H9 (cell line): ENCODE results near the gene ALPI. TPM values are rescaled to one million over a fixed set of nuclear protein-coding genes. Genes with fewer than 3 reads are reported as not detected.

Experiments used
- DNase-seq: peaks from one replicate; pipeline ENCODE4 v3.0.0-alpha.2; 2017
- H2AFZ ChIP-seq: one replicate; pipeline ENCODE4 v1.6.1; 2013; ENCODE audit warnings: mild to moderate bottlenecking, low read length, control low read depth, moderate library complexity
- H2AK5ac ChIP-seq: 2 replicates; pipeline ENCODE4 v1.6.1; 2013; ENCODE audit warnings: low read length, control low read depth, mixed read lengths; ENCODE audit not compliant: insufficient read length
- H2BK120ac ChIP-seq: one replicate; pipeline ENCODE4 v1.6.1; 2013; ENCODE audit warnings: low read depth, mild to moderate bottlenecking, low read length, control low read depth, inconsistent platforms; ENCODE audit not compliant: poor library complexity, severe bottlenecking
- H2BK12ac ChIP-seq: 2 replicates; pipeline ENCODE4 v1.6.1; 2013; ENCODE audit warnings: low read length, control low read depth, mixed read lengths, low read depth; ENCODE audit not compliant: insufficient read length
- H2BK15ac ChIP-seq: 2 replicates; pipeline ENCODE4 v1.6.1; 2013; ENCODE audit warnings: low read depth, low read length, control low read depth
- H2BK20ac ChIP-seq: one replicate; pipeline ENCODE4 v1.6.1; 2013; ENCODE audit warnings: low read depth, mild to moderate bottlenecking, low read length, control low read depth, inconsistent platforms; ENCODE audit not compliant: poor library complexity, severe bottlenecking
- H2BK5ac ChIP-seq: 2 replicates; pipeline ENCODE4 v1.6.1; 2013; ENCODE audit warnings: low read length, control low read depth, mixed read lengths; ENCODE audit not compliant: insufficient read length
- H3K14ac ChIP-seq: 2 replicates; pipeline ENCODE4 v1.6.1; 2013; ENCODE audit warnings: low read length, control low read depth; ENCODE audit not compliant: insufficient read depth
- H3K18ac ChIP-seq: 2 replicates; pipeline ENCODE4 v1.6.1; 2013; ENCODE audit warnings: low read depth, mild to moderate bottlenecking, mixed read lengths, low read length, control low read depth; ENCODE audit not compliant: insufficient read length
- H3K23ac ChIP-seq: 2 replicates; pipeline ENCODE4 v1.6.1; 2013; ENCODE audit warnings: low read length, control low read depth, mixed read lengths, low read depth; ENCODE audit not compliant: insufficient read length
- H3K23me2 ChIP-seq: 2 replicates; pipeline ENCODE4 v1.6.1; 2013; ENCODE audit warnings: low read depth, mild to moderate bottlenecking, mixed read lengths, low read length, control low read depth; ENCODE audit not compliant: insufficient read length, poor library complexity, severe bottlenecking
- H3K27ac ChIP-seq: 2 replicates; pipeline ENCODE4 v1.5.1; 2013; ENCODE audit warnings: low read length, control low read depth, mixed read lengths, low read depth; ENCODE audit not compliant: insufficient read length
- H3K27me3 ChIP-seq: 2 replicates; pipeline ENCODE4 v1.6.1; 2013; ENCODE audit warnings: low read length, control low read depth, inconsistent platforms; ENCODE audit not compliant: insufficient read depth
- H3K4ac ChIP-seq: 2 replicates; pipeline ENCODE4 v1.6.1; 2013; ENCODE audit warnings: low read depth, mild to moderate bottlenecking, control low read depth, inconsistent platforms, low read length, moderate library complexity
- H3K4me1 ChIP-seq: 2 replicates; pipeline ENCODE4 v1.6.1; 2013; ENCODE audit warnings: low read length, control low read depth, inconsistent platforms; ENCODE audit not compliant: insufficient read depth
- H3K4me2 ChIP-seq: 2 replicates; pipeline ENCODE4 v1.6.1; 2013; ENCODE audit warnings: low read length, control low read depth, mixed read lengths; ENCODE audit not compliant: insufficient read length, insufficient read depth
- H3K56ac ChIP-seq: 2 replicates; pipeline ENCODE4 v1.6.1; 2013; ENCODE audit warnings: low read depth, mild to moderate bottlenecking, mixed read lengths, low read length, control low read depth; ENCODE audit not compliant: insufficient read length
- H3K79me1 ChIP-seq: 2 replicates; pipeline ENCODE4 v1.6.1; 2013; ENCODE audit warnings: low read depth, mild to moderate bottlenecking, moderate library complexity, low read length, control low read depth, inconsistent platforms; ENCODE audit not compliant: insufficient read depth, poor library complexity, severe bottlenecking
- H3K79me2 ChIP-seq: 2 replicates; pipeline ENCODE4 v1.6.1; 2013; ENCODE audit warnings: low read length, control low read depth, inconsistent platforms; ENCODE audit not compliant: insufficient read depth
- H3K9ac ChIP-seq: 2 replicates; pipeline ENCODE4 v1.6.1; 2013; ENCODE audit warnings: low read length, control low read depth, mixed read lengths; ENCODE audit not compliant: insufficient read length; ENCODE audit errors: extremely low read depth
- H3K9me3 ChIP-seq: one replicate; pipeline ENCODE4 v1.6.1; 2013; ENCODE audit warnings: low read depth, low read length, inconsistent platforms; ENCODE audit not compliant: control insufficient read depth
- H3T11ph ChIP-seq: one replicate; pipeline ENCODE4 v1.6.1; 2013; ENCODE audit warnings: mild to moderate bottlenecking, low read length, control low read depth, inconsistent platforms
- H4K20me1 ChIP-seq: one replicate; pipeline ENCODE4 v1.6.1; 2013; ENCODE audit not compliant: control insufficient read depth, insufficient read length, insufficient read depth
- H4K5ac ChIP-seq: 2 replicates; pipeline ENCODE4 v1.6.1; 2013; ENCODE audit warnings: low read depth, mild to moderate bottlenecking, mixed read lengths, low read length, control low read depth; ENCODE audit not compliant: insufficient read length
- H4K8ac ChIP-seq: replicated peaks from 2 replicates; pipeline ENCODE4 v1.6.1; 2013; ENCODE audit warnings: low read length, control low read depth, mixed read lengths, low read depth; ENCODE audit not compliant: insufficient read length
- H4K91ac ChIP-seq: 2 replicates; pipeline ENCODE4 v1.6.1; 2013; ENCODE audit warnings: low read depth, mild to moderate bottlenecking, moderate library complexity, mixed read lengths, low read length, control low read depth; ENCODE audit not compliant: insufficient read length
- H3K27ac Mint-ChIP-seq, 3 experiments: 2 replicates in 2 of 3; 3 replicates in 1 of 3; pipeline ENCODE4 v1.8.0; 2020 to 2021; ENCODE audit warnings: mixed read lengths in 3 of 3, mild to moderate bottlenecking in 1 of 3, moderate library complexity in 1 of 3
- H3K27me3 Mint-ChIP-seq: 2 replicates; pipeline ENCODE4 v1.8.0; 2021; ENCODE audit warnings: low read depth, mild to moderate bottlenecking, moderate library complexity, mixed read lengths
- H3K36me3 Mint-ChIP-seq, 3 experiments: 2 replicates in 2 of 3; 3 replicates in 1 of 3; pipeline ENCODE4 v1.8.0; 2020 to 2021; ENCODE audit warnings: low read depth in 3 of 3, mixed read lengths in 3 of 3; ENCODE audit not compliant: insufficient read depth in 1 of 3
- H3K4me1 Mint-ChIP-seq, 2 experiments: 2 replicates each; pipeline ENCODE4 v1.8.0; 2020; ENCODE audit warnings: mixed read lengths in 2 of 2
- H3K4me3 Mint-ChIP-seq, 2 experiments: 2 replicates in 1 of 2; 3 replicates in 1 of 2; pipeline ENCODE4 v1.8.0; 2020 to 2021; ENCODE audit warnings: mild to moderate bottlenecking in 2 of 2, mixed read lengths in 2 of 2, moderate library complexity in 1 of 2
- H3K9me3 Mint-ChIP-seq, 2 experiments: 2 replicates in 1 of 2; 3 replicates in 1 of 2; pipeline ENCODE4 v1.8.0; 2020; ENCODE audit warnings: mild to moderate bottlenecking in 2 of 2, mixed read lengths in 2 of 2, moderate library complexity in 1 of 2
- WGBS: extraction: QIAGEN DNeasy Blood & Tissue Kit; methylation state at CpG from one replicate; pipeline ENCODE4 v1.1.7; 2013; ENCODE audit warnings: missing lambda C conversion rate, low lambda C conversion rate, mixed read lengths; ENCODE audit not compliant: insufficient read length; ENCODE audit errors: extremely low coverage; 5-methylcytosine and 5-hydroxymethylcytosine counted together
- total RNA-seq: library from RNA; stranded (reverse); gene quantifications from 2 replicates; pipeline ENCODE4 v1.2.1, GENCODE V29; 2021
- TF ChIP-seq, protein P1 (sequence below): fragments of 200-600 bp; sonication (generic); conservative IDR thresholded peaks from 3 replicates; pipeline ENCODE4 v1.8.0; 2021; ENCODE audit warnings: antibody characterized with exemption, mild to moderate bottlenecking

ALPI gene
- total RNA-seq, 1 experiment from 2014 or later: not detected

DNA sequence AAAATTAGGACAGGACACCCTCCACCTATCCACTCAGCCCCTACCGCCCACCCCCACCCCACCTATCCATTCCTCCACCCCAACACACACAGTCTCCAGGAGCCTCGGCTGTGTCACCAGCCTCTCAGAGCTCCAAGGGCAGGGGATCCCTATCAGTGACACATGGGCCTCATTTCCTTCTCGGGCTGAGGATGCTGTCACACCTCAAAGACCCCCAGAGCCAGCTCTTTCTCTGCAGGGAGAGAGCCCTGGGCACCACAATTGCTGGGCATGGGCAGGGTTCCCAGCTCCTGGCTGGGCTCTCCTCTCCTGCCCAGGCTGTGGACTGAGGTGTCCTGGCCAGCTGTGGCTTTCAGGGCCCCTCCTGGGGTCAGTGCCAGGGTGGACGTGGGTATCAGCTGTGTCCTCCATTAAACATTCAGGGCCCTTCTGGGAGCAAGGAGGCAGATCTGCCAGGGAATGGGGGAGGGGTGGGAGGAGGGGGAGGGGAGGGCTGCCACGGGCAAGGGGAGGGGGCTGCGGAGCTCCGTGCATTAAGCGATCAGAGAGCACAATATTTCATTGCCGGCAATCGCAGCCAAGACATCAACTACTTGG is 45.9 kb downstream of the ALPI start:
- Histone ChIP-seq H3K27me3 (peaks cover 17% of the 10 kb centered on the region), H2BK120ac (no peak overlapping the region), H2BK15ac (no peak overlapping the region), H2AK5ac (no peak overlapping the region), H2BK20ac (no peak overlapping the region), H3K23ac (no peak overlapping the region), H3K18ac (no peak overlapping the region), H3K4me2 (peak overlapping the region; percentile 88), H4K91ac (no peak overlapping the region), H2BK12ac (no peak overlapping the region), H4K20me1 (peaks cover 3% of the 10 kb centered on the region), H3K23me2 (peaks cover 12% of the 10 kb centered on the region), H3K79me2 (no peaks in the 10 kb centered on the region), H2BK5ac (no peak overlapping the region), H3K56ac (no peak overlapping the region), H3K27ac (no peak overlapping the region), H3K4me1 (0 out of 2 replicates have a peak, but pooled peaks cover 3% of the 10 kb centered on the region), H4K8ac (no peak overlapping the region), H3K79me1 (no peaks in the 10 kb centered on the region), H3K9ac (no peak overlapping the region), H3K14ac (no peak overlapping the region), H3K4ac (no peak overlapping the region), H3K9me3 (no peaks in the 10 kb centered on the region), H4K5ac (no peak overlapping the region), H2AFZ (no peak overlapping the region), H3T11ph (no peak overlapping the region)
- no peaks in the 10 kb centered on the region; a peak in 1 of 5 replicates for H3K9me3 Mint-ChIP-seq
- H3K27ac Mint-ChIP-seq: no peak overlapping the region
- TF ChIP-seq, protein P1, sequence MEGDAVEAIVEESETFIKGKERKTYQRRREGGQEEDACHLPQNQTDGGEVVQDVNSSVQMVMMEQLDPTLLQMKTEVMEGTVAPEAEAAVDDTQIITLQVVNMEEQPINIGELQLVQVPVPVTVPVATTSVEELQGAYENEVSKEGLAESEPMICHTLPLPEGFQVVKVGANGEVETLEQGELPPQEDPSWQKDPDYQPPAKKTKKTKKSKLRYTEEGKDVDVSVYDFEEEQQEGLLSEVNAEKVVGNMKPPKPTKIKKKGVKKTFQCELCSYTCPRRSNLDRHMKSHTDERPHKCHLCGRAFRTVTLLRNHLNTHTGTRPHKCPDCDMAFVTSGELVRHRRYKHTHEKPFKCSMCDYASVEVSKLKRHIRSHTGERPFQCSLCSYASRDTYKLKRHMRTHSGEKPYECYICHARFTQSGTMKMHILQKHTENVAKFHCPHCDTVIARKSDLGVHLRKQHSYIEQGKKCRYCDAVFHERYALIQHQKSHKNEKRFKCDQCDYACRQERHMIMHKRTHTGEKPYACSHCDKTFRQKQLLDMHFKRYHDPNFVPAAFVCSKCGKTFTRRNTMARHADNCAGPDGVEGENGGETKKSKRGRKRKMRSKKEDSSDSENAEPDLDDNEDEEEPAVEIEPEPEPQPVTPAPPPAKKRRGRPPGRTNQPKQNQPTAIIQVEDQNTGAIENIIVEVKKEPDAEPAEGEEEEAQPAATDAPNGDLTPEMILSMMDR: no peak
- H3K4me1 Mint-ChIP-seq: peaks cover 17 to 61% of the 10 kb centered on the region in 2 experiments
- peak overlapping the region; percentile 69 to 91 for H3K4me3 Mint-ChIP-seq
- H3K36me3 Mint-ChIP-seq: no peaks in the 10 kb centered on the region; a peak in 1 of 7 replicates
- no peak for DNase-seq
- no CpG with 5 or more reads among the region's 10 CpGs for WGBS
- H3K27me3 Mint-ChIP-seq: peaks cover 75% of the 10 kb centered on the region
